SU-DHL-6 (cell line): ENCODE measurements around the gene DCTPP1.

Source experiments
- H2AFZ ChIP-seq: fragments of 200-600 bp; sonication (generic); 2 replicates; pipeline ENCODE4 v1.6.1; 2014; ENCODE audit warnings: low read depth, mild to moderate bottlenecking, moderate library complexity, mixed read lengths, antibody characterized with exemption, low read length; ENCODE audit not compliant: severe bottlenecking
- H3F3A ChIP-seq: fragments of 200-600 bp; shearing (Covaris generic); 2 replicates; pipeline ENCODE4 v1.6.0; 2016; ENCODE audit warnings: antibody characterized with exemption, mild to moderate bottlenecking; ENCODE audit not compliant: insufficient read depth
- H3K27ac ChIP-seq: fragments of 200-600 bp; sonication (generic); 2 replicates; pipeline ENCODE4 v1.5.1; 2016; ENCODE audit warnings: low read depth, mild to moderate bottlenecking, low read length, moderate library complexity, mixed read lengths
- H3K27me3 ChIP-seq: fragments of 200-600 bp; sonication (generic), shearing (Covaris generic); 2 replicates; pipeline ENCODE4 v1.6.0; 2014; ENCODE audit warnings: mild to moderate bottlenecking, low read length
- H3K36me3 ChIP-seq: fragments of 200-600 bp; sonication (generic); 2 replicates; pipeline ENCODE4 v1.6.1; 2014; ENCODE audit warnings: mild to moderate bottlenecking, low read length, mixed read lengths
- H3K4me2 ChIP-seq: fragments of 300-600, 200-600 bp; shearing (Covaris generic), sonication (generic); 2 replicates; pipeline ENCODE4 v1.6.0; 2014; ENCODE audit warnings: low read length, low read depth, mild to moderate bottlenecking; ENCODE audit not compliant: poor library complexity, severe bottlenecking
- H3K4me3 ChIP-seq: fragments of 200-600 bp; sonication (generic); 2 replicates; pipeline ENCODE4 v1.5.1; 2014; ENCODE audit warnings: antibody characterized with exemption, low read length, mild to moderate bottlenecking, mixed read lengths; ENCODE audit not compliant: insufficient read depth, poor library complexity, severe bottlenecking
- H3K79me2 ChIP-seq: fragments of 200-600 bp; sonication (generic); 2 replicates; pipeline ENCODE4 v1.6.1; 2014; ENCODE audit warnings: mild to moderate bottlenecking, low read length, moderate library complexity; ENCODE audit not compliant: insufficient read depth
- H3K9ac ChIP-seq: fragments of 200-600 bp; sonication (generic); 2 replicates; pipeline ENCODE4 v1.7.0; 2014; ENCODE audit warnings: mild to moderate bottlenecking, low read length
- H3K9me2 ChIP-seq: fragments of 200-600 bp; sonication (generic); replicated peaks from 2 replicates; pipeline ENCODE4 v1.6.1; 2014; ENCODE audit warnings: low read length; ENCODE audit not compliant: insufficient read depth
- H3K9me3 ChIP-seq: fragments of 200-600 bp; sonication (generic); 2 replicates; pipeline ENCODE4 v1.6.1; 2014; ENCODE audit warnings: low read length, mixed read lengths; ENCODE audit not compliant: insufficient read depth
- H4K20me1 ChIP-seq: fragments of 200-600 bp; sonication (generic); 2 replicates; pipeline ENCODE4 v1.6.1; 2014; ENCODE audit warnings: low read depth, mild to moderate bottlenecking, antibody characterized with exemption, low read length, moderate library complexity, mixed read lengths
- CTCF ChIP-seq: fragments of 200-600 bp; sonication (generic); IDR thresholded peaks from one replicate; pipeline ENCODE4 v1.5.1; 2017; ENCODE audit warnings: antibody characterized with exemption, mild to moderate bottlenecking, low read length, moderate library complexity; ENCODE audit not compliant: insufficient read depth, poor library complexity, severe bottlenecking
- EZH2phosphoT487 ChIP-seq: fragments of 200-600 bp; sonication (generic), shearing (Covaris generic); conservative IDR thresholded peaks from 2 replicates; pipeline ENCODE4 v1.6.1; 2018; ENCODE audit warnings: mild to moderate bottlenecking, antibody characterized with exemption, low read length, moderate library complexity, mixed read lengths

Gene DCTPP1

GRCh38 chr16:30407102-30407803, 22.6 kb downstream of the DCTPP1 start, which contains the start of gene ZNF771:
ZNF771 (plus strand) TSS chr16:30407606; CDS start chr16:30408054, 448 bp downstream.
- Histone ChIP-seq H3K9ac (peak within 1 kb of the TSS; percentile 72), H3K4me2 (peak within 1 kb of the TSS; percentile 75), H3K27me3 (no peaks in the 10 kb centered on the region), H3K9me2 (no peaks in the 10 kb centered on the region), H2AFZ (peak within 1 kb of the TSS; percentile 13), H3K4me3 (peak within 1 kb of the TSS; percentile 96), H3K9me3 (no peaks in the 10 kb centered on the region), H3F3A (peaks cover 16% of the 10 kb centered on the region), H4K20me1 (no peaks in the 10 kb centered on the region), H3K27ac (peak within 1 kb of the TSS; percentile 73), H3K36me3 (no peaks in the 10 kb centered on the region), H3K79me2 (no peaks in the 10 kb centered on the region)
- TF ChIP-seq CTCF, result no peak
- TF ChIP-seq EZH2phosphoT487, result no peak

GRCh38 chr16:30406795-30407101, 23.1 kb downstream of the DCTPP1 start:
- Histone ChIP-seq H3K36me3 (no peaks in the 10 kb centered on the region), H3K9me3 (no peaks in the 10 kb centered on the region), H3F3A (peaks cover 18% of the 10 kb centered on the region), H3K4me2 (peak overlapping the region; percentile 75), H3K27me3 (no peaks in the 10 kb centered on the region), H3K79me2 (no peaks in the 10 kb centered on the region), H2AFZ (peak overlapping the region; percentile 13), H3K4me3 (peak overlapping the region; percentile 96), H3K27ac (no peak overlapping the region), H4K20me1 (no peaks in the 10 kb centered on the region), H3K9ac (peak overlapping the region; percentile 72), H3K9me2 (no peaks in the 10 kb centered on the region)
- no peak for TF ChIP-seq CTCF
- no peak for TF ChIP-seq EZH2phosphoT487

- no peaks in the 10 kb centered on the region for H4K20me1 ChIP-seq
- no peak overlapping the region for H3K4me2 ChIP-seq
- TF ChIP-seq CTCF (no peak), EZH2phosphoT487 (no peak)
- no peaks in the 10 kb centered on the region for H3K9me3 ChIP-seq
- H2AFZ ChIP-seq, result no peak overlapping the region
- H3K27ac ChIP-seq, result no peak overlapping the region
- no peaks in the 10 kb centered on the region for H3K9me2 ChIP-seq
- 0 out of 2 replicates have a peak, but pooled peaks cover 7% of the 10 kb centered on the region for H3F3A ChIP-seq
- no peaks in the 10 kb centered on the region for H3K36me3 ChIP-seq
- no peak overlapping the region for H3K4me3 ChIP-seq
- H3K9ac ChIP-seq, result no peak overlapping the region
- H3K79me2 ChIP-seq, result 0 out of 2 replicates have a peak, but pooled peaks cover 2% of the 10 kb centered on the region
- no peaks in the 10 kb centered on the region for H3K27me3 ChIP-seq
These were observed 27.9 kb downstream of the DCTPP1 start for GRCh38 chr16:30401768-30402425.
